Pulmonary artery endothelial cell (primary cell): Measurements from ENCODE around the gene NXPH3. TPM values are rescaled to one million over a fixed set of nuclear protein-coding genes. Genes with fewer than 3 reads are reported as not detected.
"Not testable (repeated sequence)": the region's sequence is repeated elsewhere in the genome, so short reads cannot be mapped to it uniquely, and the experiment has no call there.

Experiments used
- DNase-seq: peaks from one replicate; pipeline ENCODE4 v3.0.0-alpha.2; 2011; ENCODE audit warnings: low read depth, low spot score
- total RNA-seq: library from RNA; depleted of rRNA; stranded (reverse); fragments of >200 nt; gene quantifications from 2 replicates; pipeline ENCODE4 v1.2.3, GENCODE V29; 2014

NXPH3 gene
- total RNA-seq, 1 donor from 2014 or later = 0.79 TPM

GRCh38 chr17:49554694-49555494 lies 20.8 kb upstream of the NXPH3 start:
- no peak for DNase-seq

DNA sequence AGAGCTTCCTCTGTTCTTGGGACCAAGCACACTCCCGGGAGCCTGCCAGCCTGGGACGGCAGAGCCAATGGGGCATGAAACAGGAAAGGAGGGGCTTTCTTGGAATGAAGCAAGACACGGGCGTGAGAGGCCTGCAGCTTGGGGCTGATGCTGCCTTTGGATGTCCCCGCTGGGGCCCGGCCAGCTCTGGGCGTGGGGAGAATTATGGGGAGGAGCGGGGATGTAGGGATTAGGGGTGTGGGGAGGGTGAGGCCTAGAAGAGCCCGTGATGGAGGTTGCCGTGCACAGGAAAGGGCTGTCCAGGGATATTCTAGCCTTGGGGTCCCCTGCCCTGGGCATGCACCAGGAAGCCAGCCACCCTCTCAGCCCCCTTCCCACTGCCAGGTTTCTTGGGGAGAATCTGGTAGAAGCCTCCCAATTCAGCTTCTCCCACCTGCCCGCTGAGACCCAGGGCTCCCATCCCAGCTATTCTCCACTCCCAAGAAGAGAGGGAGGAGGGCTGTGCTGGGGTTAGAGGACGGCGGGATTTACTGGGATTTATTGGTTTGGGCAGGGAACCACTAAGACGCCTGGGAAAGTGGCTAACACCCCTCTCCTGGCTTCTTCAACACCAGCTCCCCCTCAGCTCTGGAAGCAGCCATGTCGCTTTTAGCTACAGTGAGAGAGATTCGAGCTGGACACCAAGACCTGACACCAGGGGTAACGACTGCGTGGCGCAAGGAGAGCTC lies 20.0 kb upstream of the NXPH3 start:
- no peak for DNase-seq

DNA sequence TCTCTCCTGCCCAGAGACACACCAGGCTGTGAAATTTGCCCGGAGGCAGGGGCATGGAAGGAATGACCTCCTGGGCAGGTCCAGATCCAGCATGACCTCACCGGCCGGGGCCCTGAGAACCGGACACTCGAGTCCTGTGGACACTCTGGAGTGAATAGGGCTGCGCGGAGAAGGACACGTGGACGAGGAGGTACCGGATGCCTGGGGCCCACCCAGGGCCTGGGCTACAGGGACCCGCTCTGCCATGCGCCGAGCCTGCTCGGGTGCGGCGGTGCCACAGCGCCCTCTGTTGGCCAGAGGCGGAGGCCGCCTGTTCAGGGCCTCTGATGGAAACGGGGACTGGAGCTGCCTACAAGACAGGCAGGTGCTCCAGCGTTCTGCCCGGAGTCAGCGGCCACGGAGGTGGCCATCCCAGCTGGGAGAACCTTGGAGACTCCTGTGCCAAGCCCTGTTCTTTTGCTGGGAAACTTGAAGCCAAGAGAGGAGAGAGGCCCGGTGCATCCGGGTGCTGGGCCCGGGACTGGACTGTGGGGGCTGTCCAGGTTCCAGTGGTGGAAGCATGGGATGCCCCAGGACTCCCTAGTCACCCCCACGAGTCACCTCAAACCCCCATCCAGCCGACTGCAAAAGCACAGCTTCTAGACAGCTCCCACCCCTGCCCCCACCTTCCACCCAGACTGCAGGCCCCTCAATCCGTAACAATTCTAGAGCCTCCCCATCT lies 19.3 kb upstream of the NXPH3 start:
- DNase-seq = no peak

DNA sequence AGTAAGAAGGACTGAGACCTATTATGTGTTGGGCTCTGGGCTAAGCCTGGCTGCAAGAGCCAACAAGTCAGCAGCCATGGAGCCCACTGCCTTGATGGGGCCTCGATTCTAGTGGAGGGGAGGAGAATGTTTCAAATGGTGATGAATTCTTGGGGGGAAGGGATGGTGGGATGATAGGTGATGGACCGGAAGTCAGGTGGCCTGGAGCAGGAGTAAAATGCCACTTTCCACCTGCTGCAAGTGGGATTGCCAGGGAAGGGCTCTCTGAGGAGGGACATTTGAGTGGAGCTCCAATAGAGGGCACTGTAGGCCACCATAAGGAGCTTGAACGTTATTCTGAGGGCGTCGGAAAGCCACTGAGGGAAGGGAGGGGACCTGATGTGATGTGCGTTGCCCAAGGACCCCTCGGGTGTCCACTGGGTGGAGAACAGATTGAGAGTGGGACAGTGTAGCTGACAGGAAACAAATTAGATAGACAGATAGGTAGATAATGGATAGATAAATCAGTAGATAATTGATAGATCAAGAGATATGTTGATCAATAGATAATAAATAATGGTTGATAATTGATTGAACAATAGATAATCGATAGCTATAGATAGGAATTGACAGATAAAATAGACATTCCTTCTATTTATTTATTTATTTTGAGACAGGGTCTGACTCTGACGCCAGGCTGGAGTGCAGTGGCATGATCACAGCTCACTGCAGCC lies 18.2 kb upstream of the NXPH3 start:
- DNase-seq = no peak

GRCh38 chr17:49564638-49565037 lies 11.0 kb upstream of the NXPH3 start:
- no peak for DNase-seq

GRCh38 chr17:49565948-49566491 lies 9.7 kb upstream of the NXPH3 start:
- DNase-seq = no peak

DNA sequence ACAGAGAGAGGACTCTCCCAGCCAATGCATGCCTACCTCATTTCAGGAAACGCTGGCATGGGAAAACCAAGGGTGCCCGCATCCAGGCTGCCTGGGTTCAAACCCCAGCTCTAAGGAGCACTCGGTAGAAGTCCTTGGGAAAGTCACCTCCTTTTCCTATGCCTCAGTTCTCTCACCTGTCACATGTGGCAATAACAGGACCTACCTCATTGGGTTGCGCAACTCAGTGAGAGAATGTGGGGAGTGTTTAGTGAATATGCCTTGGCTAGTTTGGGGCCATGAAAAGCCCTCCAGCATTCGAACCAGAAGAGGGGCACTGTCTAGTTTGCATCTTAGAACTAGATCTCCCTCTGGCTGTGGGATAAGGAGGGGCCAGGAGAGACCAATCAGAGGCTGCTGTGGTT lies 9.0 kb upstream of the NXPH3 start:
- no peak for DNase-seq

DNA sequence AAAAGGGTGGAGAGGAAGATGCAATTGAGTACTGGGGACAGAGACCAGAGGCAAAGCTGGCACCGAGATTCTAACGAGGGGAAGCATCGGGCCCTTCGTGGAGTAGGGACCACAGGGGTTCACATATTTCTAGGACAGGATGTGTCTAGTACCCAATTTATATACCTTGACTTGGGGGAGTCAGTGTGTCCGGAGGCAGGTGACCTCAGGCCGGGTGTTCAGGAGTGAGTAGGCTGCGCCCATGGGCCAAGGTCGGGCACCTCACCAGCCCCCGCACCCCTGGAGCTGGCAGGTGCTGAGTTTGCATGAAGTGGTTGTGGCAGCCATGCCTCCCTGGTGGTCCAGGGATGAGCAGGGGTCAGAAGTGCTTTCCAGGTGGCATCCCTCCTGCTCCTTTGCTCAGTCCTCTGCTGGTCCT lies 8.6 kb upstream of the NXPH3 start:
- DNase-seq = no peak

DNA sequence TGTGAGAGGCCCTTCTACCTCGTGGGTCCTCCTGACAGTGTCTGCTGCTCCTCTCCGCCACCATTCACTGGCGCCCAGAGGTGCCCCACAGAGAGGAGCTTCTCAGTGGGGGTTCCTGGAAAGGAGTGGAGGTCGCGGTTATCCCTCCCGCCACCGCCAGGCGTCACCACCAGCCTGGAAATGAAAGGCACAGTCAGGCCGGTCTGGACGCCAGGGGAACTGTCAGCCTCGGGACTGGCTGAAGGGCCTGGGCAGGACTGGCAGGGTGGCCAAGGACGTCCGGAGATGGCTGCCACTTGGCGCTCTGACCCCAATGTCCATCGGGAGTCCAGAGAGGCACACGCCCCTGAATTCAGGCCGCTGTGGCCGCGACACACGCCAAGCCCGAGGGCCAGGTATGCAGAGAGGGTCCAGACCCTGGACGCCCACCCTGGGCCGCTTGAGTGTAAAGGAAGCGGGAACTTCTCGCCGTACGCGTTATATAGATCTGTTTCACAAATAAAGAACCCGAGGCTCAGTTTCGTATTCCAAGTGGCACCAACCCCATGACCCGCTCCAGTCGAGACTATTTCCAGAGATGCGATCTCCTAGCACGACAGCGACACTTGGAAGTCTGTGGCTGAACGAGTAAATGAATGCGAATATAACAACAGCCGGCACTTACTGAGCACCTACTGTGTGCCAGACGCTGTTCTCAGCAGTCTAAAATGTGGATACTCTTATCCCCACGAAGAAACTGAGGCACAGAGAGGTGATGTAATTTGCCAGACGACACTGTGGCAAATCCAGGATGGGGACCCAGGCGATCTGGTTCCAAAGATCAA lies 7.6 kb upstream of the NXPH3 start:
- peak; percentile 48 for DNase-seq

DNA sequence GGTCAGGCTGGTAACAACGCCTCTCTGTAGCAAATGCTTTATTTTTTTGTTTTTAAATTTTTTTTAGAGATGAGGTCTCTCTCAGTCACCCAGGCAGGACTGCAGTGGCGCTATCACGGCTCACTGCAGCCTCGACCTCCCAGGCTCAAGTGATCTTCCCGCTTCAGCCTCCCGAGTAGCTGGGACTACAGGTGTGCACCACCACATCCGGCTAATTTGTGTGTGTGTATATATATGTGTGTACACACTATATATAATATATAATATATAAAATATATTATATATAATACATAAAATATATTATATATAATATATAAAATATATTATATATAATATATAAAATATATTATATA lies 7.0 kb upstream of the NXPH3 start:
- DNase-seq = not testable (repeated sequence)

DNA sequence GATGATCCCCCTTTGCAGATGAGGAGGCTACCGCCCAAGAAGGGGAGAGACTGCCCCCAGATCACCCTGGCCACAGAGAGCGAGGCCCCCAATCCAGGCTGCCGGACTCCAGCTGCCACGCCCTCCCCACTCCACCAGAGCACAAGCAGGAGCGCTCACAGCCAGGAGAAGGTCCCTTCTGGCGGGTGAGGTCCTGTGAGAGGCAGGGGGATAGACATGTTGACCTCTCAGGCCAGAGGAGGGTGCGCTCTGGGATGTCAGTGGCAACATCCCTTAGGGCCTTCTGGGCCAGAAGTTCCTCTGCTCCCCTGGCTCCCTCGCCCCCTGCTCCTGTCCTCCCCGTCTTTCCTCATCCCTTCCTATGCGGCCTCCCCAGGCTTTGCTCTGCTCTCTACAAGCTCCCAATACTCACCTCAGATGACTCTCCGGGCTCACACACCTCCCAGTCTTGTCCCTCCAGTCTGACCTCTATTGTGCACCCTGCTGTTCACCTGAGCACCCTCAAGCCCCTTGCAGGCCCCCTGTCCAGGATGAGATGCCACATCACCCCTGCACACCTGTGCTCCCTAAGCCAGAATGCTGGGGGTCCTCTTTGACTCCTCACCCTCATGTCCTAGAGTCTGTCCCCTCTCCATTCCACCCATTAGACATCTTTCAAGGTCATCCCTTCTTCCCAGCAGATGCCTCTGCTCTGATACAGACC lies 5.0 kb upstream of the NXPH3 start:
- DNase-seq = no peak

- no peak for DNase-seq
Observed at GRCh38 chr17:49571283-49571682, 4.4 kb upstream of the NXPH3 start.

DNA sequence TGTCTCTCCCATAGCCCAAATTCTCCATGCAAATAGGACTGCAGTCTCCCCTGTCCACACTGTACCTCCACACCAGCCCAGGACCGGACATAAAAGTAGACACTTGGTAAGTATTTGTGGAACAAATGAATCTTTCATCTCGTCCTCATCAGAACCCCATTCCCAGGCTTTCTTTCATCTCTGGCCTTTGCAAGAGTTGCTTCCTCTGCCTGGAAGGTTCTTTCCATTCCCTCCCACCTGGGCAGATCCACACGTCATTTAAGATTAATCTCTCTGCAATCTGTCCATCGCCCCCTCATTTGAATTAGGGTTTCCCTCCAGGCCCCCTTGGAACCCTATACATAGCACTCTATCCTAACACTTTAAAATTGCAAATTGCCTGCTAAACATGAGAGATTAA lies 3.9 kb upstream of the NXPH3 start:
- no peak for DNase-seq

GRCh38 chr17:49572226-49572625 lies 3.4 kb upstream of the NXPH3 start:
- no peak for DNase-seq

GRCh38 chr17:49572806-49573420 lies 2.8 kb upstream of the NXPH3 start:
- no peak for DNase-seq

DNA sequence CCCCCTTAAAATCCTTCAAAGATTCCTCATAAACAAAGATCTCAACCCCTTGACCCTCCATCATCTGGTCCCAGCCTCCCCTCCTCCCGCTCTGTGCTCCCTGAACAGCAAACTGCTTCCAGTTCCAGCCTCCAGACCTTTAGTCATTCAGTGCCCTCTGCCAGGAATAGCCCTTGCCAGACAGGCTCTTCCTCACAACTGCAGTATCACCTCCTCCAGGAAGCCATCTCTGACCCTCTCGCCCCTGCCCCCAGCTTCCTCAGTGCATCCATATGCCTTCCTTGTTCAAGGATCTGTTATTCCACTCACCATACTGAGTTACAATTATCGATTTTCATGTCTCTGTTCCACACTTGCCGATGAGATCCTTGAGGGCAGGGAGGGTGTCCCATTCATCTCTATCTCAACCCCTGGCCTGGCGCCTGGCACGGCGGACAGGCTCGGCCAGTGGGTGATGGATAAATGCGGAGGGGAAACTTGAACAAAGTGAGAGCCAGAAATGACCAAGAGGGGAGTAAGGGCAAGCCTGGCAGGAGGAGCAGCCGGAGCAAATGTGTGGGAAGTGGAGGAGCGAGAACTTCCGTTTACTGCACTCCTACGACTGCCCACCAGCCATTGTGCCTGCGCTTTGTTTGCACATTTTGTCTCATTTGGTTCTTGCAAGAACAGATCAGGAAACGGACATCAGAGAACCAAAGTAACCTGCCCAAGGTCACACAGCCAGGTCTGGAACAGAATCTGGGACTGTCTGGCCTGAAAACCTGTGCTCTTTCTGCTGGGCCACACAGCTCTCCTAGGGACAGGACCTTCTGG lies 2.0 kb upstream of the NXPH3 start:
- no peak for DNase-seq

GRCh38 chr17:49574323-49574781 lies 1.3 kb upstream of the NXPH3 start:
- DNase-seq = no peak

DNA sequence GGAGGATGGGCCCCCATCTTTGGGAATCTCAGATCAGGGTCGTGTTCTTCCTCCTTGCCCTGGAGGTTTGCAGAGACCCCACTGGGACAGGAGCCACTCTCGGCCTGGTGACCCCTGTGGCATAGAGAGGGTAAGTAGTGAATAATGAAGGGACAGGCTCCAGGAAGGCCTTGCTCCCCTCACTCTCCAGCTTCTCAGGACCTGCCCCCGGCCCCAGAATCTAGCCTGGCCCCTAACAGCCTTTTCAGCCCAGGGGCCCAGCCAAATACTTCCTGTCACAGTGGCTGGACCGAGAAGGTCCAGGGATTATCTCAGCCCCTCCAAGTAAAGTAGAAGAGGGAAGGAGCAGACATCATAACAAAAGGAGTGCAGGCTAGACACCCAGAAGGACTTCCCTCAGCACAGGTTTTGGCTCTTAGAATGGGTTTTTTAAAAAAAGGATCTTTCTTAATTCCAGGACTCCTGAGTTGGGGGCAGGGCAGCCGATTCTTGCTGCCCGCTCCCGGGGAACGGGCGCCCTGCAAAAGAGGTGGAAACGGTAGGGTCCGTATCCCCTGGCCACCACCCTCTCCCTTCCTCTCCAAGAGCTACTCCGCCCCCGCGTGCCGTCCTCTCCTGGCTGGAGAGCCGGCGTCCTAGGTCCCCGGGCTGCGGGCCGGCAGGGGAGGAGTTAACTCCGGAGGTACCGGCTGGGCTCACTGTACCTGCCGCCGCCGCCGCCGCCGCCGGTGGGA lies 559 bp upstream of the NXPH3 start:
- DNase-seq = no peak
